SH-SY5Y (cell line): ENCODE data around the gene LAMC1.

Source experiments
- GATA2 ChIP-seq: IDR thresholded peaks from 2 replicates; pipeline ENCODE4 v1.6.1; 2011; ENCODE audit warnings: mild to moderate bottlenecking, low read depth, low read length
- GATA3 ChIP-seq: IDR thresholded peaks from 2 replicates; pipeline ENCODE4 v1.6.1; 2011; ENCODE audit warnings: low read depth, mild to moderate bottlenecking, low read length, moderate library complexity

The LAMC1 gene

DNA sequence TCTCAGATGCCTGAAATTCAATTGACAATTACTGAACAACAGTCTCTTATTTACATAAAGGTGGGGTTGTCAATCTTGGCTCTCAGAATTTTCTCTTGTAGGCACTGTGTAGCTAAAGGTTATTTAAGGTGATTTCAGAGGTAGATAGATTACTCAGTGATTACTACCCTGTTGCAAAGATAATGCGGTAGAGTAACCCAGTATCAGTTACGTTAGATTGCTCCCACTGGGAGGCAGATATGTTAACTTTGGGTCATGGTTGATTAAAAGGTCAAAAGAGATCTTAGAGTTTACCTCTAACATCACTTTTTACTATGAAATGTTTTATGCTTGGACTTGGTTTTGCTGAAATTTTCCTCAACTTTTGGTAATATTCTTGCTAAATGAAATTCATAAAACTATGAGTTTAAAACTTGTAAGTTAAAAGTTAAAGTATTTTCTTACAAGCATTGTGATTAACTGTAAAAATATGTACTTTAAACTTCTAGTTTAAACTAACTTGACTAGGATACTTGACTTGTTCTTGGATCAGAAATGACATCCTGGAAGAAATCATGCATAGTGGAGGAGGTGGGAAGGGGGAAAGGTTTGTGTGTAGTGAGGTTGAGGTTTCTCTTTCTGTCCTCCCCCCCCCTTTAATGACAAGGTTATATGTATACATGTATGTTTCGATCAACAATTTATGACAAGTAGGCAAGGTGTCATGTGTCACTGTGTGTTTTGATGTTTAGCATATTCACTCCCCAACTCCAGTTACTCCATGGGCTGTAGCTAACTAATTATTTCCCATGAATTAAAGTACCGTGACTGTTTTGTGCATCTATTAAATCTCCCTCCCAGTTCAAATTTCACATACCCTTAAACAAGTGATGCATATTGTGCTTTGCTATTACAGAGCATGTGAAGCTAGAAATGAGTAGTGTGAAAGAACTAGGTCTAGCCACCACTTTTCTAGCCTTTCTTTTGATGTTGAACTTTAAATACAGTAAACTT is 2.9 kb downstream of the LAMC1 start:
- TF ChIP-seq GATA2 (no peak), GATA3 (no peak)

DNA sequence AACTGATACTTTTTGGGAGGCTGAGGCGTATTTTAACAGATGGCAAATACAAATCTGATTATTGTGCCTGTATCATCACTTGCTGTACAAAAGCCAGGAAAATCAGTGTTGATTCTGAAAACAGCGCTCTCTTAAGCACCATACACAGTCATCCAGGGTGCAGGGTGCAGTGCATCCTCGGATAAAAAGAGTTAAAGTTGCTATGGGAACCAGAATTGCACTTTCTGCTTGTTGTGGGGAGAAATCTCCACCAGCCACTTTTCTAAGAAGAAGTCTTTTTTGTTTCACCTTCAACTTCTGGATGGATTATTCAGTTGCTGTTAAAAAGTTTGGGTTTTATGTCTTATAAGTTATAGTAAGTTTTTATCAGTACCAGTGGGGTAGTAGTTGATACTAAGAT is 3.8 kb downstream of the LAMC1 start:
- TF ChIP-seq GATA3, result no peak
- TF ChIP-seq GATA2, result no peak

DNA sequence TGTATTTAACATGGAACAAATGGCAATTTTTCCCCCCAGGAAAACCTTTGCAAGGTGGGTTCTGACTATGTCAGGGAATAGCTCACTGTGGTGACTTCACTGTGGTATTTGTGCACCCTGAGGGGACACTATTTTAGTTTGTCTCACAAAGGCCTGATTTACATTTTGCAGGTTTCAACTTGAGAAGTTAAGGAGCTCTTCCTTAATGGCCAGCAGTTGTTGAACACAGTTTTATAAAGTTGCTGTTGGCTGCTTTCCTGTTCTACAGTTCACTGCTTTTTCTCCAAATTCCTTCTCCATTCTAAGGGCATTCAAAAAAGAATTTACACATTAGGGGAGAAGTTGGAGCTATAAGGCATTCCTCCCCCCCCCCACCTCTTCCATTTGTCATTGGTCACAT is 4.6 kb downstream of the LAMC1 start:
- TF ChIP-seq GATA3 (no peak), GATA2 (no peak)

DNA sequence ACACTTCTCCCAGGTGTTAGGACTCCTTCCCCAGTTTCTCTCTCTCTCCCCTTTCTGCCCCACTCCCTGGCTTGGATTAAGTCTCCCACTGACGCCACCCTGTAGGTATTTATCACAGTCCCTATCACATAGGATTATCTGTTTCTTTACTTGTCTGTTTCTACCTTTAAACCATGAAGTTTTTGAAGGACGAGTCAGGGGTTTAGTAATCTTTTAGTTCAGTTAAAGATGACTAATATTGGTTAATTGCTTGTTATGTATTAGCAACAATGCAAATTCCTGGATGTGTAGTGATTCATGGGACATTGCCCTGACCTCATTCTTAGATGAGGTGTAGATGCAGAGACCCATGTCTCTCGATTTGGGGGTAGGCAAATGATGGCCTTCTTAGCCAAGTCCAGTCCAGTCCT is 6.4 kb downstream of the LAMC1 start:
- TF ChIP-seq GATA3, result no peak
- no peak for TF ChIP-seq GATA2

DNA sequence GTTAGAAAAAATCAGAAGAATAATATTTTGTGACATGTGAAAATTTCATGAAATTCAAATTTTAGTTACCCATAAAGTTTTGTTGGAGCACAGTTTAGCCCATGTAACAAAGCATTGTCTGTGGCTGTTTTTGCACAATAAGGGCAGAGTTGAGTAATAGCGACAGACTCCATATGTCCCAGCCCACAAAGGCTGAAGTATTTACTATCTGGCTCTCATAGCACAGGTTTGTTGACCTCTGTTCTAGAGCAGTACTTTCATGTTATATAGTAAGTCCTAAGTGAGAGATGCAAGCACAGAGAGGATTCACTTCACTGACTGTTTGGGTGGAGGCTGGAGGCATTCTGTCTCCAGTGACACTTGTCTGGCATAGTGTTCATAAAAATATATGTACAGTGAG is 6.8 kb downstream of the LAMC1 start:
- TF ChIP-seq GATA2, result no peak
- no peak for TF ChIP-seq GATA3

DNA sequence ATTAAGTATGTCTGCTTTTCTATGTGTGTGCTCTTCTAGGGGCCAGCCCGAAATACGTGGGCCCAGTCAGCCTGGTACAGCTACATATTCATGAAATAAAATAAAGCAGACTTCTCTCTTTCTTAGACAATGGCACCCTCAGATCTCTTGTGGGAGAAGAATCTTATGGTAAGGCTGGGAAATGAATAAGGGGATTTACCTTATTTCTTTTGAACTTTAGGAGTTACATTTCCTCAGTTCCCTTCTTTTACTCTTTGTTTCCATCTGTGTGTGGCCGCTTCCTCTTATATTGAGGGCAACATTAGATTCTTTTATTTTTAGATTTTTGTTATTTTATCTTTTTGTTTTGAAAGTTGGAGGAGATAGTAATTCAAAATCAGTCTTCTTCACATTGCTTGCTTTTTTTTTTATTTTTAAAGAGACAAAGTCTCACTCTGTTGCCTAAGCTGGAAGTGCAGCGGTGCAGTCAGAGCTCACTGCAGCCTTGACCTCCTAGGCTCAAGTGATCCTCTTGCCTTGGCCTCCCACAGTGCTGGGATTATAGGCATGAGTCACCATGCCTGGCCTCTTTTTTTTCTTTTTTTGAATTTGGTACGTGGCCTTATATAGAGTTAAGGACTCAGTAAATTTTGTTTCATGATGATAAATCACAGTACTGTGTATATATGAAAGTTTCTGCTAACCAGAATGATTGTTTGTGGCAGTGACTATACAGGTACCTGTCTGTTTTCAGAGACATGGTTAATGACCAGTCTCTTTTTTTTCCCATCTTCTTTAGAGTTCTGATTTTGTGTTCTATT is 9.1 kb downstream of the LAMC1 start:
- TF ChIP-seq GATA3 (no peak), GATA2 (no peak)

DNA sequence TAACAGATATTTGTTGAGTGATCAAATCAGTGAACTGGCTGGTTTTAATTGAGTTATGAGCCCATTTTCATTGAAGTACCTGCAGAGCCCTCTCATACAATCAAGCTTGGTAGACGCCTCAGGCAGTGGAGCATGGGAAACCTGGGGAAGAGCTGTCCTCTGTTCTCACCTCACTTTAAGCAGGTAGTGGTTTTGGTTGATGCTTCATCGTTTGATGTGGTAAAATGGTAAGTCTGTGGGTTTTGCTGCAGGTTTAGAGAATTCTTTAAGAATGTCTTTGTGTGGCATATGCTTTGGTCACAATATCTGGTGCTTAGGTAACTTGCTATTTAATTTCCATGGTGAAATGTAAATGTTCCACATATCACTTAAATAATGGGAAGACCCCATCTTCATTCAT is 10.0 kb downstream of the LAMC1 start:
- TF ChIP-seq GATA3 (no peak), GATA2 (no peak)

DNA sequence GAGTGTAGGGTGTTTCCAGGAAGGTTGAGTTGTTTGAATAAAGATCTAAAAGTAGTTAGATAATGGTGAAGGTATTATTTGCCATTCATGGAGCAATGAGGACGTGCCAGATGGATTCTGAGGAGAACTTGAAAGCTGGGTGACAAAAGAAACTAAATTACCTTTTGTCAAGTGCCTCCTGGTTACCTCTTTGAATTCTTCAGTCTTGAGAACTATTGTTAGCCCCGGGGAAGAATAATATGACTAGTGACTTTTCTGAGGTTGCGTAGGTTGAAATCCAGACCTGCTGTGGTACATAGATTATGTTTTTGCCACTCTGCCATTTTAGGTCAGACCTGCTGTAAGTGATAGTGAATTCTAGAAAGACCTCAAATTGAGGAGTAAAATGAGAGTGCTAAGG is 11.5 kb downstream of the LAMC1 start:
- no peak for TF ChIP-seq GATA2

DNA sequence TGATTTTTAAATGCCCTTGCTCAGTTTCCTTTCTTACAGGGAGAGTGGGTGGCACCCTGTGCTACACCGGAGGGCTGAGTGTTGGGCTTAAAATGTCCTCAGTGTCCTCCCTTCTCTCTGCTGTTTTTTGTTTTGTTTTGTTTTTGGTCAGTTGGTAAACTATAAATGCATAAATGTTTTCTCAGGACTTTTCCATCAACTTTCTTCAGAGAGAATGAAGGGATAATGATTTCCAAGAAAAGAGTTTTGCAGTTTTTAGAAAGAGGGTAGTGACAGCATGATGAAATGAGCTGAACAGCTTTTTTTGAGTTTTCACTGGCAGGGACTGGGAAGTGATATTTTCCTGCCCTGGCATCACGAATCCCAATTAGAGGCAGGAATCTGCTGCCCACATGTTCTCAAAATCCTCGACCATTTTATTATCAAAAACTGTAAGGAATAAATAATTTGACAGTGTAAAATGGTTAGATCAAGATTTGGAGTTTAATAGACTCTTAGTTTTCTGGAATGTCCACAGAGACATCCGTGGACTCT is 15.2 kb downstream of the LAMC1 start:
- TF ChIP-seq GATA2, result no peak
- TF ChIP-seq GATA3, result no peak

DNA sequence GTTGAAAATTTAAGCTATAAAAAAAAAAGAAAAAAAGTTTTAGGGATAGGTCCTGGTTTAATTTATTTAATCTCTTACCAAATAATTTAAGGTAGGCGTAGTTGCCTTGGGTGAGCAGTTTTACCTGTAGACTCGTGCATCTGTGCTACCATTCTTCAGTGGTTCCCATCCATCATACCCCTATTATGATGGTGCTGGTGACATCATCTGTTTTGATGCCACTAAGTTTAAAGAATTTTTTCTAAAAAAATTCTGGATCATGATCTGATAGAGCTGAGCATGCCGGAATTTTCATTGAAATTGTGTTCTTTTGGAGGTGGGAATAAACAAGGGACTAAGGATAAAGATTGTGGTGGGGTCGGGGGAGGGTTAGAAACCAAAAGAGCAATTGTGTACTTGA is 15.7 kb downstream of the LAMC1 start:
- TF ChIP-seq GATA2, result no peak
- no peak for TF ChIP-seq GATA3

DNA sequence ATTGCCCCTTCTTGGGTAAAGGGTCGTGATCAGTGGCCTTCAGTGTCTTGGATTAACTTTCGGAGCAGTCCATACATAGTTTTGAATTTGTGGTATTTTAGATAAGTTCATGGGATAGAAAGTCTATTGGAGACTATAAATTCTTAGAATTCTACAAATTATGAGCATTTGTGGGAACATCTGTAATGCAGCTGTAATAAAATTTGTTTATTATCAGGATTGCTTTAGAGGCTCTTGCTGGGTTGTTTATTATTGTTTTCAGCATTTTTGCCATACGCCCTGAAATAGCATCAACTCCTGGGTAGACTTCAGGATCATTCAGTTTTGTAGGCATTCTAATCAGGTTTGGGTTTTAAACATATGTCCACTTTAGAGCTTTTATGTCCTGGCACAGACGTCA is 16.1 kb downstream of the LAMC1 start:
- TF ChIP-seq GATA3 (no peak), GATA2 (no peak)

DNA sequence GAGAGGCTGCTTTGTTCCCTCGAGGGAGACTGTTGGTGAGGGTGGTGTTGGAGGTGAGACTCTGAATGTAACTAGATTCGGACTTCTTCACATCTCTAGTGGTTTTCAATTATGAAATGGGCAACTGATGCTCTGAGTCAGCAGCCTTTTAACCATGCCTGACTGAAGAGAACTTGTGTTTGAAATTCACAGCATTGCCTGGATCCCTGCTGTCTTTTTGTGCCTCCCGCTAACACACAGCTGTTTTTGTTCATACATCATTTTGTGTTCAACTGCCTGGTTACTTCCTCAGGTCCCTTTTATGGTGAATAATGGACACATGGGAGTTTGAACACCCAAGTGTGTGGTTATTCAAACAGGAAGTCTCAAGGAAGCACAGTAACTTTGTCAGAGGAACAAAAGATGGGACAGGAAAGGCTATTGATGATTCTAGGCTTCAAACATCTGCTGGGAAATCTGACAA is 16.8 kb downstream of the LAMC1 start:
- no peak for TF ChIP-seq GATA2
- TF ChIP-seq GATA3, result no peak

DNA sequence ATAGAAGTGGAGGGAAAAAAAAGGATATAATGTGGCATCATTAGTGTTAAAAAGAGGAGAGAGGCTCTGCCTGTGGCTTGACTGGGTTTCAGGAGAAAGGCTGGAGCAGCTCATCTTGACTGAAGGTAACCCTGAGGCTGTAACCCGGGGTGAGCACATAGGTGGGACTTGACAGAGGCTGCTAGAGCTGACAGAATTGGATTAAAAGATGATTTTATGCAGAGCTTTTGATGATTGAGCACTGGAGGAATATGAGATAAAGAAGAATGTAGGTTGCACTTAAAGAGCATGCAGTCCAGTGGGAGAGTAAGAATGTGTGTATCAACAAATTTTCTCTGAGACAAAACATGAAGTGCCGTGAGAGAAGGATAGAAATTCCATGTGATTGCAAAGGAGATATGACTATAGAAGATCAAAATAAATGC is 17.3 kb downstream of the LAMC1 start:
- TF ChIP-seq GATA3 (peak; percentile 49; the same call in 1 of the 2 replicates), GATA2 (peak; percentile 45; the same call in 1 of the 2 replicates)

DNA sequence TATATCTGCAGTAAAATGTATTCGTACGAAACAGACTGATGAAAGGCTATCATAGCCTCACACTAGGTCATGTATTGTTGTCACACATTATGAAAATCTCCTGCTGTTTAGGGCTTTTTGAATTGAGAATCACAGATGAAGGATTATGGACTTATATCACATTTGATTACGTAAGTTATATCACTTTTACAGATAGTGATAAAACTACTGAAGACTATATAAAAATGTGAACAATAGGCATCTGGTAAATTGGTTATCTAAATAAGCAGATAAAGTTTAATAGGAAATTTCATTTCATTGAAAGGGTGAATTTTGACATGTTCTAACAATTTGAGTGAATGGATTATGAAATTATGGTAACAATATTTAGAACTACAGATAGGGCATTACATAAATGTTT is 20.0 kb downstream of the LAMC1 start:
- TF ChIP-seq GATA2 (no peak), GATA3 (no peak)

DNA sequence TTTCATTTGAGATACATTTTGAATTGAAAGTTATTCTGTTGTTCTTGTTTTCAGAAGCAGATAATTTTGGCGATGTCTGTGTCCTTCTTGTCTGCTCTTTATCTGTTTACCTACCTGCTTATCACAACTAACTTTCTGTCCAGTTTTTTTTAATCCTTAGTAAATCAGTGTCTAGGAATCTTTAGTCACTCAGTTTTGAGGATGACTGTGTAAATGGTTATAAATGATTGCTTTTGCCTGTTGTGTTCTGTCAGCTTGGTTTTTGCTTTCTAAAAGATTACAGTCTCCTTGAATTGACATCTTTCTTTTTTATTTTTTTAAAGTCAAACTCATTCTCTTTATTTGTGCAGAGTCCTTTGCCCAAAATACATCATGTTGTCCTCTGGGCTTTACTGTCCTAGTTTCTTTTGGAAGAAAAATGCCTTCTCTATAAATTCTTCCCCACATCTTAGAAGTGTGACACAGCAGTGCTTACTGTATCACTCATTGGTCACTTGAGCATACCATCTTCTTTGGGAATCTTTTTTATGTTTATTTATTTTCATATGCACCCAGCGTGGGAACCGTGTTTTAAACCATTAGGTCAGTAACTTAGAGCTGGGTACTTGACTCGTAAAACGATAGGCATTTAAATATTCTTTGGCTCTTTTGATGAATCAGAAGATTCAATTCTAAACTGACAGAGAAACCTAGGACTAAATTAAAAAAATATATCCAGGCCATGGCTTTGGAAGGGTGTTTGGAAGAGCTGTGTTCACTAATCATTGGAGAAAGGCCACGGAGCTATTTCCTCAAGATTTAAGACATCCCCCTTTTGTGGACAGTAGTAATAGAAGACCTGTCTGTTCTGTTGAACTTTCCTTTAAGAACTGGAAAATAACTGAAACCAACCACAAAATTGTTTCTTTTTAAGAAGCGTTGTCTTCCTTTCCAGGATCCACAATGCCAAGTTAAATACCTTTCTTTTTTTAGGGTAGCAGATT is 20.9 kb downstream of the LAMC1 start:
- TF ChIP-seq GATA2 (no peak), GATA3 (no peak)
